HG03103 (cell line): ENCODE data around the gene BRD3OS.

Source experiments
- ATAC-seq: cut with Tn5 transposase; IDR thresholded peaks from one replicate; pipeline ENCODE4 v1.9.1; 2021; ENCODE audit warnings: low read depth; ENCODE audit not compliant: unreplicated experiment

Gene BRD3OS

GRCh38 chr9:134031783-134032182, 6.5 kb downstream of the BRD3OS start:
- ATAC-seq = no peak

DNA sequence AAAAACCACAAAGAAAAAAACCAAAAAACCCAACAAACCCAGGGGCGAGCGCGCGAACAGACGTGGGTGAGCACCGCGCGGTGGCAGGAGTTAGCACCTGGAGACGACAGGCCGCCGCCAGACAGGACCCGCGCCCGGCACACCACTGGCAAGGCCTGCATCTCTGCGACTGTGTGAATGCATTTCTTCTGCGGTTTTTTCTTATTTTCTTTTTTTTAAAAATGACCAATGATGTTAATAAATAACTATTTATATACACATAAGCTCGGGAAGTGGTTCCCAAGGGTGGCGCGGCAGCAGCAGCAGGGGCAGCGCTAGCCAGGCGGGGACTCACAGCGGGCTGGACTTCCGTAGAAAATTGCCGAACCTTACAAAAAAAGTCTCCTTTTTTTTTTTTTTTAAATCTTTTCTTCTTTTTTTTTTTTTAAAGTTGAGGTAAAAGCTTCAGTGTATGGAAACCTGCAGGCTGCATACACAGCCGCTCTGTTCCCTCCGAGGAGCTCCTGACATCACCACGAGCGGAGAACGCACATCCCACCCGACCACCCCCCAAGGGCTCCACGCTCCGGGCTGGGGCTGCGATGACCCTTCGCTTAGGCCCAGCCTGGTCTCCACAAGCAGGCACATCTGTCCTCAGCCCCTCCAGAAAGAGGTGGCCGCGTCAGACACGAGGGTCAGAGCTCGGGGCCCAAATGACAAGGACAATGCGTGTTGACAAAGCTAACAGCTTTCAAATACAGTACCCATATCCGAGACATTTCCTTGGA, 7.4 kb downstream of the BRD3OS start:
- ATAC-seq = no peak

GRCh38 chr9:134033516-134034214, 8.4 kb downstream of the BRD3OS start:
- no peak for ATAC-seq

DNA sequence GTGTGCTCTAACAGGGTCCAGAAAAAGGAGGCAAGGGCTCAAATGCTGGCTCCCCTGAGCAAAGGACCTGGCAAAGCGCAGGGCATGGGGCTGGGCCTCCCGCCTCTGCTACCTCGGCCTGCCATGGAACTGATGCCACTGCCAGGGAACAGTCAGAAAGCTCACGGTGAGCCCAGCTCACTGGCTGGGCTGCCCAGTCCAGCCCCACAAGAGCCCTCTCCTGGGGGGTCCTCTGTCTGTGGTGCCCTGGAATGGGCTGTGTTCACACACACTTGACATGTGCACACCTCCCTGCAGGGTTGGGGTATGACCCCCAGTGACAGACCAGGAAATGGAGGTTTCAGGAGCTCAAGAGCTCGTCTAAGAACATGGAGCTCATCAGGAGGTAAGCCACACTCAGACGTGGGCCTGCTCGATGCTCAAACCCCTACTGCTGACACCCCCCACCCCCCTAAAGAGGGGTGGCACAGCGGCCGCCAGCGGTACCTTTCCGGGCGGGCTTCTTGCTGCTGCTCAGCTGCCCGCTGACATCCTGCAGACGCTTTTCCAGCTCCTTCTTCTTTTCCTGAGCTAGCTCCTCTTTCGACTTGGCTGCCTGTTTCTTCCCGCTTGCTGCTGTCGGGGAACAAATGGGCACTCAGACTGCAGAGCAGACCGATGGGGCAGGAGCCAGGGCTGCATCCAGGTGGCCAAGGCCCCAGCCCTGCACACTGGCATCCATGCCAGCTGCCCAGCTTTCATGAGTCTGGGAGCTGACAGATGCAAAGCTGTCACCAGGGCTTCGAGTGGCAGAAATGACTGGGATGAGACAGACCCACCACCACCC, 9.1 kb downstream of the BRD3OS start:
- no peak for ATAC-seq

DNA sequence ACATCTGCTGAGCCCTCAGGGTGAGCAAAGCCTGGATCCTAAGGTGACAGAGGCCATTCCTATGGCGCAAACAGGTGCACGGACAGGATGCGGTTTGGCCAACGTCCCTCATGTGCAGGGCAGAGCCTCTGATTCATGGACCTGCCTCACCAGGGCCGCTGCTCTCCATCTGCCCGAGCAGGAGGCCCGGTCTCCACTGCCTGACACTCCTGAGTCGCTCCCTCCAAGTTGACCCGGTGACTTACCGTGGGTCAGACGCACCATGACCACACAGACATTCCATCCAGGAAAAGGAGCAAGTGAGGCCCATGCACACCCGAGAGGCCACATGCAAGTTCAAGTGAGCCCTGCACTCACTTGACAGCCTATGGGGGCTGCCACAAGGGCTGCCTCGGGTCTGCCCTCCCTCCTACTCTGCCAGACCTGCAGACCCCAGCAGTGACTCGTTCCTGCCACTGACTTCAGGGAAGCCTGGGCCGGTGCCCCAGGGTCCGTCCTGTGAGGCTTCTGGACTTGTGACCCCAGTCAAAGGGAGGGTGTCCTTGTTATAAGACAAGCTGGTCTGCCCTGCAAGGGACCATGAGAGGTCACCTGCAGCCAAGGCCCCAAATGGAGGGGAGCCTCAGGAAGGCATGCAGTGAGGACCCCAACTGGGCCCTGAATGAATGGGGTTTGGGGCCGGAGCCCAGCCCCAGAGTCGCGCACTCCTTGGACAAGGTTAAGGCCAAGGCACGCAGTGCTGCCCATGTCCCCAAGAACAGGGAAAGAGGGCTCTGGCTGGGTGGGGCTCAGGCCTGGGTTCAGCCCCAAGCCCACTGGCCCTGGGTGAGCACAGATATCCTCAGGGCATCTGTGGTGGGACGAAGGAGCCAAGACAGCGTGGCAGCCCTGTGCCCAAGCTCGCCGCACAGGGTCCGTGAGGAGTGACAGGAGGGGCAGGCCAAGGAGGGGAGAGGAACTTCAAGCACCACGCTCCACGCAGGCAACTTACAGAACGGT, 10.1 kb downstream of the BRD3OS start:
- no peak for ATAC-seq

DNA sequence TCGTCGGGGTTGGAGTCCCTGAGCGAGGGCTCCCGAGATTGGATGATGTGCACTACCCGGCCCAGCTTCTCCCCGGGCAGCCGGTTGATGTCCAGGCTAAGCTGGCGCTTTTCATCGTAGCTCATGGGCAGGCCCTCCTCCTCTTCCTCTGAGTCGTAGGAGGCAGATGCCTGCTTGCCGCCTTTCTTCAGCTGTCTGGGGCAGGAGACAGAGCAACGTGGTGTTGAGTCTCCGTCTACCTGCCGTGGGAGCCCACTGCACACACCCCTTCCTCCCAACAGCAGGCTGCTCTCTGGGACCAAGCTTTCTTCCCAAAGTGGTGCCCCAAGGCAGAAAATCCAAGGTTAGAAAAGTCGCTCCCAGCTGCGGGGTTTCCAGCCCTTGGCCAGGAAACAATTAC, 10.8 kb downstream of the BRD3OS start:
- no peak for ATAC-seq

GRCh38 chr9:134037641-134038040, 12.4 kb downstream of the BRD3OS start:
- ATAC-seq = no peak

- no peak for ATAC-seq
Measured at GRCh38 chr9:134039386-134040175, 14.3 kb downstream of the BRD3OS start.

- no peak for ATAC-seq
Measured at GRCh38 chr9:134040176-134040565, 14.9 kb downstream of the BRD3OS start.

- no peak for ATAC-seq
Measured at GRCh38 chr9:134040781-134041648, 15.7 kb downstream of the BRD3OS start.

GRCh38 chr9:134041649-134041962, 16.3 kb downstream of the BRD3OS start:
- ATAC-seq = no peak

GRCh38 chr9:134043531-134043988, 18.3 kb downstream of the BRD3OS start:
- no peak for ATAC-seq

DNA sequence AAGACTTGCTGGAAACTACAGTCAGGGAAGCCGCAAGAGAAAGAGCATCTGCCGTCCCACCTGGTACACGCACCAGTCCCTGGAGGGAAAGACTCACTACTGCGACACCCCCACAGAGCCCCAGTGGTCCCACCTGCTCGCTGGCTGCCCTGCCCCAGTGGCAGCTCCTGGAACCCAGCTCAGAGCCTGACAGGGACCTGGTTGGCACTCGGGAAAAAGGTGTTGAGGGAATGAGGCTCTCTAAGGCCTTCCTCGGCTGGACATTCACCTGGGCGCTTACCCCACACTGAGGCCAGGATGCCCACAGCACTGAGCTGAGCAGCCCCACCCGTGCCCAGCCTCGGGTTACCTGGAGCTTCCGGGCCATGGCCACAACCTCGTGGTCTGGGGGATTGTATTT, 19.7 kb downstream of the BRD3OS start:
- ATAC-seq = no peak

DNA sequence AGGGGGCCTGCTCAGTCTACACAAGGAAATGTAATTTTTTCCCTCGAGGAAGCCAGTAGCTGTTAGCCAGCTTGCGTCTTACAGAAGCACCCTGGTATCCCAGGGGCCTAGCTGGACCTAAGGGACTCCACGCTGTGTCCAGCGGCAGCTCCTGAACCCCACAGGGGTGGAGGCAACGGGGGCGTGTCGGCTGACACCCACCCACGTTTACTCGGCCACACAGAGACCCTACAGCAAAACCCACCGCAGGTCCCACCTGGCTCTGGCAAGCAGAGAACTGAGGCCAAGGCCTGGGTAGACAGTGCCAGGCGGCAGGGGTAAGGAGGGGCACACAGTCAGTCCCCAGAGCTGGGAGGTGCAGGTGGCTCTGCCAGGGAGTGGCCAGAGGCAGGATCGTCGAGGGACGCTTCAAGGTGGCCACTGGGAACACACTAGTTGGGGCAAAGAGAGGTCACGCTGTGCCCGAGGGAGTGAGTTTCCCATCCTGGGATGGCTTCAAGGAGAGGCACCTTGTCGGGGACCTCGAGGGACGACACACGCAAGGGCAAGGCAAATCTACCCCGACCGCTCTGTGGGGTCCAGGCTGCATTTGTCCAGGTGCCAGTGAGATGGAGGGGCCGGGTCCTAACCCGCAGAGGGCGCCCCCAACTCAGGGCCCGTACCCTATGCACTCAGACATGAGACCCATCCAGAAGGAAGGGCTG, 20.7 kb downstream of the BRD3OS start:
- ATAC-seq = no peak

GRCh38 chr9:134046894-134047681, 21.8 kb downstream of the BRD3OS start:
- no peak for ATAC-seq

DNA sequence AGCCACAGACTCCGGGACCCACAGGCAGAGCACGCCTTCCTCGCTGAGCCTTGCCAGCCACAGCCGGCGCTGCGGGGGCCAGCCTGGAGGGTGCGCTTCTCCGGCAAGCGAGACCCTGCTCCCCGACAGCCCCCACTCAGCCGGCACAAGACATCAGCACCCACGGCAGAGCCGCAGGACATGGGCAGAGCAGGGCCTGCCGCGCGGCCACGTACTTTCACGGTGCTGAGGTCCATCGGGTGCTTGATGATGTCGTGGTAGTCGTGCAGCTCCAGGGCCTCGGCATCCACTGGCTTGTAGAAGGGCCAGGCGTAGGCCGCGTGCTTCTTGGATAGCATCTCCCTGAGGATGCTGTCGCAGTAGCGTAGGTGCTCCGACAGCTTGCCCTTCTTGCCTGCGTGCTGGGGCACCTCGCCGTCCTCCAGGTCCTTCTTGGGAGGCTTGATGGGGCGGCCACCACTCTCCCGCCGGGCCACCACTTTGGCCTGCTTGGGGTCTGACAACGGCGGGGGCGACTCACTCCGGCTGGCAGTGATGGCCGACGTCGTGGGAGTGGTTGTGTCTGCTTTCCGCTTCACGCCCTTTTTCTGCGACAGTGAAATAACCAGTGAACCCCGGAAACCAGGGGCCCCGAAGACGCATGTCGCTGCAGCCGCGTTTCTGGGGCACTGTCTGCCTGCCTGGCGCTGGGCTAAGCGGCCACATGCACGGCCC, 22.7 kb downstream of the BRD3OS start:
- no peak for ATAC-seq
